SK-N-SH treated with all-trans-retinoic acid at 6 μM for 48 hours (cell line): Measurements from ENCODE around the gene CACNB3.

Experiments used
- ARNTL ChIP-seq: fragments of 450-650 bp; formaldehyde crosslinking; IDR thresholded peaks from 2 replicates; pipeline ENCODE4 v1.5.0; 2020; ENCODE audit warnings: low read depth, mild to moderate bottlenecking, moderate library complexity, borderline replicate concordance
- PPARA ChIP-seq: fragments of 250-450 bp; sonication (Bioruptor Pico); IDR thresholded peaks from 2 replicates; pipeline ENCODE4 v1.5.0; 2020; ENCODE audit warnings: mild to moderate bottlenecking, borderline replicate concordance
- RARB ChIP-seq: fragments of 250-450 bp; sonication (Bioruptor Pico); IDR thresholded peaks from 2 replicates; pipeline ENCODE4 v1.8.0; 2021; ENCODE audit warnings: mild to moderate bottlenecking, moderate library complexity
- ZFP30 ChIP-seq: fragments of 450-650 bp; formaldehyde crosslinking; IDR thresholded peaks from 2 replicates; pipeline ENCODE4 v1.5.0; 2022; ENCODE audit warnings: mild to moderate bottlenecking, moderate library complexity
- ZNF8 ChIP-seq: fragments of 450-650 bp; formaldehyde crosslinking; IDR thresholded peaks from 2 replicates; pipeline ENCODE4 v1.5.0; 2020; ENCODE audit warnings: mild to moderate bottlenecking, moderate library complexity
- TF ChIP-seq, protein P1 (sequence below): fragments of 250-450 bp; sonication (Bioruptor Pico); IDR thresholded peaks from 2 replicates; pipeline ENCODE4 v1.5.1; 2020; ENCODE audit warnings: low read depth, mild to moderate bottlenecking, moderate library complexity
- TF ChIP-seq, protein P2 (sequence below): fragments of 250-450 bp; sonication (Bioruptor Pico); IDR thresholded peaks from 2 replicates; pipeline ENCODE4 v1.8.0; 2020; ENCODE audit warnings: mild to moderate bottlenecking, moderate library complexity, borderline replicate concordance
- TF ChIP-seq, protein P3 (sequence below): fragments of 250-450 bp; sonication (Bioruptor Pico); IDR thresholded peaks from 2 replicates; pipeline ENCODE4 v1.5.0; 2020; ENCODE audit warnings: mild to moderate bottlenecking, moderate library complexity

DNA sequence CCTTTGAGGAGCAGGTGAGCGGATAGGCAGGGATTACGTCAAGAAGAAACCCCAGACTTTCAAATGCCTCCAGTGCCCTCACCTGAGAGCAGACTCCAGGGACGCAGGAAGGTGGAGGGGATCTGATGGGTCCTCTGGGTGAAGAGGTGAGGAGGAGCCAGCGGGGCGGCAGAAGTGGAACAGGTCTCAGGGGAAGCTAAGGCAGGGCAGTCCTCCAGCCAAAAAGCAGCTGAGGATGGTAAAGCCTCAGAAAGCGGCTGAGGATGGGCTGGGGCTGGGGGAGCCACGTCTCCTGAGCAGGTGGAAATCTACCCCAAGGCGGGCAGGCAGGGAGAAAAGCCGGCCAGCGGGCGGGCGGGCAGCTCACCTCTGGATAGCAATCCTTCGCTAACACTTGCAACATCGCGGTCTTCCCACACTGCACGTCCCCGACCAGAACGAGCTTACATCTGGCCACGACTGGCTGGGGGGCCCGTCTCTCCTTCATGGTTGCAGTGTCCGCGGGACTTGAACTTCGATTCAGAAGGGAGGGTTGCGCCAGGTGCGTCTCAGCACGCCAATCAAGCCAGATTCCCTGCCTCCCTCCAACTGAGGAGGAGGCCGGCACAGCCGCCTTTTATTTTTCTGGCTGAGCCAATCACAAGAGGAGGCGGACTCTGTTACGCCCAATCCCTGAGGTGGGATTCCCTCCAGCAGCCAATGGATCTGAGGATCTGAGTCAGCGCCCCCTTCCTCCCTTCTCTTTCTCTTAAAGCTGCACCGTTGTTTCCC lies 47.2 kb downstream of the CACNB3 start, which contains the start of gene RND1:
- no peak for TF ChIP-seq ARNTL
- TF ChIP-seq, protein P1, sequence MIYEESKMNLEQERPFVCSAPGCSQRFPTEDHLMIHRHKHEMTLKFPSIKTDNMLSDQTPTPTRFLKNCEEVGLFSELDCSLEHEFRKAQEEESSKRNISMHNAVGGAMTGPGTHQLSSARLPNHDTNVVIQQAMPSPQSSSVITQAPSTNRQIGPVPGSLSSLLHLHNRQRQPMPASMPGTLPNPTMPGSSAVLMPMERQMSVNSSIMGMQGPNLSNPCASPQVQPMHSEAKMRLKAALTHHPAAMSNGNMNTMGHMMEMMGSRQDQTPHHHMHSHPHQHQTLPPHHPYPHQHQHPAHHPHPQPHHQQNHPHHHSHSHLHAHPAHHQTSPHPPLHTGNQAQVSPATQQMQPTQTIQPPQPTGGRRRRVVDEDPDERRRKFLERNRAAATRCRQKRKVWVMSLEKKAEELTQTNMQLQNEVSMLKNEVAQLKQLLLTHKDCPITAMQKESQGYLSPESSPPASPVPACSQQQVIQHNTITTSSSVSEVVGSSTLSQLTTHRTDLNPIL (CRISPR knock-in tag) = no peak
- no peak for TF ChIP-seq PPARA (CRISPR knock-in tag)
- TF ChIP-seq, protein P2, sequence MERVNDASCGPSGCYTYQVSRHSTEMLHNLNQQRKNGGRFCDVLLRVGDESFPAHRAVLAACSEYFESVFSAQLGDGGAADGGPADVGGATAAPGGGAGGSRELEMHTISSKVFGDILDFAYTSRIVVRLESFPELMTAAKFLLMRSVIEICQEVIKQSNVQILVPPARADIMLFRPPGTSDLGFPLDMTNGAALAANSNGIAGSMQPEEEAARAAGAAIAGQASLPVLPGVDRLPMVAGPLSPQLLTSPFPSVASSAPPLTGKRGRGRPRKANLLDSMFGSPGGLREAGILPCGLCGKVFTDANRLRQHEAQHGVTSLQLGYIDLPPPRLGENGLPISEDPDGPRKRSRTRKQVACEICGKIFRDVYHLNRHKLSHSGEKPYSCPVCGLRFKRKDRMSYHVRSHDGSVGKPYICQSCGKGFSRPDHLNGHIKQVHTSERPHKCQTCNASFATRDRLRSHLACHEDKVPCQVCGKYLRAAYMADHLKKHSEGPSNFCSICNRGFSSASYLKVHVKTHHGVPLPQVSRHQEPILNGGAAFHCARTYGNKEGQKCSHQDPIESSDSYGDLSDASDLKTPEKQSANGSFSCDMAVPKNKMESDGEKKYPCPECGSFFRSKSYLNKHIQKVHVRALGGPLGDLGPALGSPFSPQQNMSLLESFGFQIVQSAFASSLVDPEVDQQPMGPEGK = no peak
- TF ChIP-seq, protein P3, sequence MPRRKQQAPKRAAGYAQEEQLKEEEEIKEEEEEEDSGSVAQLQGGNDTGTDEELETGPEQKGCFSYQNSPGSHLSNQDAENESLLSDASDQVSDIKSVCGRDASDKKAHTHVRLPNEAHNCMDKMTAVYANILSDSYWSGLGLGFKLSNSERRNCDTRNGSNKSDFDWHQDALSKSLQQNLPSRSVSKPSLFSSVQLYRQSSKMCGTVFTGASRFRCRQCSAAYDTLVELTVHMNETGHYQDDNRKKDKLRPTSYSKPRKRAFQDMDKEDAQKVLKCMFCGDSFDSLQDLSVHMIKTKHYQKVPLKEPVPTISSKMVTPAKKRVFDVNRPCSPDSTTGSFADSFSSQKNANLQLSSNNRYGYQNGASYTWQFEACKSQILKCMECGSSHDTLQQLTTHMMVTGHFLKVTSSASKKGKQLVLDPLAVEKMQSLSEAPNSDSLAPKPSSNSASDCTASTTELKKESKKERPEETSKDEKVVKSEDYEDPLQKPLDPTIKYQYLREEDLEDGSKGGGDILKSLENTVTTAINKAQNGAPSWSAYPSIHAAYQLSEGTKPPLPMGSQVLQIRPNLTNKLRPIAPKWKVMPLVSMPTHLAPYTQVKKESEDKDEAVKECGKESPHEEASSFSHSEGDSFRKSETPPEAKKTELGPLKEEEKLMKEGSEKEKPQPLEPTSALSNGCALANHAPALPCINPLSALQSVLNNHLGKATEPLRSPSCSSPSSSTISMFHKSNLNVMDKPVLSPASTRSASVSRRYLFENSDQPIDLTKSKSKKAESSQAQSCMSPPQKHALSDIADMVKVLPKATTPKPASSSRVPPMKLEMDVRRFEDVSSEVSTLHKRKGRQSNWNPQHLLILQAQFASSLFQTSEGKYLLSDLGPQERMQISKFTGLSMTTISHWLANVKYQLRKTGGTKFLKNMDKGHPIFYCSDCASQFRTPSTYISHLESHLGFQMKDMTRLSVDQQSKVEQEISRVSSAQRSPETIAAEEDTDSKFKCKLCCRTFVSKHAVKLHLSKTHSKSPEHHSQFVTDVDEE = 0 out of 2 replicates have a peak, but pooled peaks have one; percentile 23
- TF ChIP-seq RARB = no peak
- no peak for TF ChIP-seq ZFP30 (CRISPR knock-in tag)
- no peak for TF ChIP-seq ZNF8
